Erythroblast (primary cell): ENCODE data around the gene DUSP16.
"Not testable (repeated sequence)": the region's sequence is repeated elsewhere in the genome, so short reads cannot be mapped to it uniquely, and the experiment has no call there.

Source experiments
- DNase-seq, 2 experiments: peaks; one replicate each; lab custom pipeline; 2025; lab: John Stamatoyannopoulos, UW
- GATA1 ChIP-seq: IDR thresholded peaks from 2 replicates; pipeline ENCODE4 v1.6.1; 2011; ENCODE audit warnings: low read depth, mild to moderate bottlenecking, control low read depth, low read length, moderate library complexity
- POLR2A ChIP-seq: IDR thresholded peaks from 2 replicates; pipeline ENCODE4 v1.6.1; 2011; ENCODE audit warnings: mild to moderate bottlenecking, low read length

Gene DUSP16

GRCh38 chr12:12529783-12530421, 32.8 kb downstream of the DUSP16 start:
- TF ChIP-seq POLR2A (no peak), GATA1 (no peak)
- no peak for DNase-seq

DNA sequence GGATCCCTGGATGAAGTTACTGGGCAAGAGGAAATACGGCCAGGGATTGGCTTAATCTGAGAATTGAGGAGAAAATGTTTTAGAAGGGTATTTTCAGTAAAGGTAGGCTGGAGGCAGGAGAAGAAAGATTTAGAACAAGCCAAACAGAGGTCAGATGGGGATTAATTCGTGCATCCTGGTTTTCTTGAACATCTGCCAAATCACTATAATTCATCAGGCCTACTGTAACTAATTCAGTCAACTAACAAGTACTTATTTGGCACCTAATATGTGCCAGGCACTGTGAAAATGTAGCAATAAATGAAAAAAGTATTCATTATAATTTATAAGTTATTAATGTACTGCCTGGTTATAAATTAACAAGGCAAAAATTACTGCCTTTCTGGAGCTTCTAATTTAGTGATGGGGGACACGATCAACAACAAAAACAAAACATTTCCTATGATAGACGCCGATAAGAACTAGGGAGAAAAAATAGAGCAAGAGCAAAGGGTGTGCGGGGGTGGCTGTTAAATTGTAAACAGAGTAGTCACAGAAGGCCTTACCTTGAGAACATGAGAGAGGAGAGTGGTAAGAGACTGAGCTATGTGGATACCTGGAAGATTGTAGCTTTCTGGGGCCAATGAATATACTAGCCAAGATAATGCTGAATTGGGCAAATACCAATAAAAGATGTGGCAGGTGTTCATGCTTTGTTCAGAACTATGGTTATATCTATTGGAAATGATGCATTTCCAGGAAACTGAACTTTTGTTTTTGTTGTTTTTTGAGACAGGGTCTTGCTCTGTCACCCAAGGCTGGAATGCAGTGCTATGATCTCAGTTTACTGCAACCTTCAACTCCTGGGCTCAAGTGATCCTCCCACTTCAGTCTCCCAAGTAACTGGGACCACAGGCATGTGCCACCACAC, 34.0 kb downstream of the DUSP16 start:
- no peak for TF ChIP-seq GATA1
- TF ChIP-seq POLR2A: no peak
- DNase-seq: no peak

DNA sequence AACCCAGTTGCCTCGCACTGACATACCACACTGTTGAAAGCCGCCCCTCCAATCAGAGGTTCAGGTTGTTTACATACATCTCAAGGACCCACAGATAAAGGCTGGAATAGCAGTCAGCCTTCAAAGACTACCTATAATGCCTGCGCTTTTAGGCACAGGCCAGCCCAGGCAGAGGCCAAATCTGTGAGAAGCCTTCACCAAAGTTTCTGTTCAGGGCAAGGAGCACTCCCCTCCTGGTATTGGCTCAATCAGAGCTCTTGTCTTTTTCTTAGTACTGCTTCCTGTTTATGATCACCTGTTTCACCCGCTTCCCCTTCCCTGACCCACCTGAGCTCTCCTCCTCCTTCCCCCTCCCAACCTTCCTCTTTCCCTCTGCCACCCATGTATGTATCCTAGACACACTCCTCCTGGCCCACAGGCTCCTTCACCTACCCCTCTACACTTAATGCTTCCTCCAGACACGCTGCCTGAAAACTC, 34.8 kb downstream of the DUSP16 start:
- TF ChIP-seq GATA1: no peak
- no peak for TF ChIP-seq POLR2A
- DNase-seq: no peak

- no peak for DNase-seq
- no peak for TF ChIP-seq POLR2A
- TF ChIP-seq GATA1: no peak
Measured at GRCh38 chr12:12524128-12524527, 38.5 kb downstream of the DUSP16 start.

DNA sequence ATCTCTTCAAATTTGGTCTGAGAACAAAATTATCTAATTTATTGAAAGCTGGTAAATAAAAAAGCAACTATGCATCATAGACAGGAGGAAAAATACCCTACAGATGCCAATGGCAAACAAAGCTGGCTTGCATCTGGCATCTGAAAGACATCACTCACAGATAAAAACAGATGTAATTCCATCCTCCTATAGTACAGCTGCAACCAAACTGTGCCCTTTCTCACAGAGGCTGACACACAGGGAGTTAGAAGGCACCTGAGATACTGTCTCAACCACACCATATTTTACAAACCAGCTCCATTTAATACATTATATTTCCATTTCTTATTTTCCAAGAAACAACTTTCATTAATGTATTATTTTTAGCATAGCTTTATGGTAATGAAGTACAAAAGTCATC, 39.4 kb downstream of the DUSP16 start:
- TF ChIP-seq POLR2A (no peak), GATA1 (no peak)
- DNase-seq: no peak

- DNase-seq: not testable (repeated sequence)
Measured at GRCh38 chr12:12522657-12523056, 40.0 kb downstream of the DUSP16 start.

DNA sequence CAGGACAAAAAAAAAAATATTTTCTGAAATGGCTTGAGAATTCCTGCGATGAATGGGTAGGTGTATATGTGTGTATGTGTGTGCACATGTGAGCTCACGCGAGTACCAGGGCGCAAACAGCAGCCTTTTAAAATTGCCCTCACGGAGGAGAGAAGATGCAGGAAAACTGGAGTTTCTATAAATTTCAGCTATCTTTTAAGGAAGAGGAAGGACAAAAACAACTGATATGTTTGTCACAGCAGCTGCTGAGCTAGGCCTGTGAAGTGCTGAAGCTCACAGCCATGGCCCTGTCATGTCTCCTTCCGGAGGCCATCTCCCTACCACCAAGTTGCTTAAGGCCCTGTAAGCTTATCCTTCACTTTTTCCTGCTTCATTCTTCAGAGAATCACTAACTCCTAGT, 40.8 kb downstream of the DUSP16 start:
- DNase-seq: no peak
- no peak for TF ChIP-seq POLR2A
- TF ChIP-seq GATA1: no peak

- no peak for DNase-seq
- TF ChIP-seq POLR2A (no peak), GATA1 (no peak)
Measured at GRCh38 chr12:12521044-12521485, 41.6 kb downstream of the DUSP16 start.

- TF ChIP-seq POLR2A (no peak), GATA1 (no peak)
- no peak for DNase-seq
Measured at GRCh38 chr12:12520273-12520672, 42.4 kb downstream of the DUSP16 start.

DNA sequence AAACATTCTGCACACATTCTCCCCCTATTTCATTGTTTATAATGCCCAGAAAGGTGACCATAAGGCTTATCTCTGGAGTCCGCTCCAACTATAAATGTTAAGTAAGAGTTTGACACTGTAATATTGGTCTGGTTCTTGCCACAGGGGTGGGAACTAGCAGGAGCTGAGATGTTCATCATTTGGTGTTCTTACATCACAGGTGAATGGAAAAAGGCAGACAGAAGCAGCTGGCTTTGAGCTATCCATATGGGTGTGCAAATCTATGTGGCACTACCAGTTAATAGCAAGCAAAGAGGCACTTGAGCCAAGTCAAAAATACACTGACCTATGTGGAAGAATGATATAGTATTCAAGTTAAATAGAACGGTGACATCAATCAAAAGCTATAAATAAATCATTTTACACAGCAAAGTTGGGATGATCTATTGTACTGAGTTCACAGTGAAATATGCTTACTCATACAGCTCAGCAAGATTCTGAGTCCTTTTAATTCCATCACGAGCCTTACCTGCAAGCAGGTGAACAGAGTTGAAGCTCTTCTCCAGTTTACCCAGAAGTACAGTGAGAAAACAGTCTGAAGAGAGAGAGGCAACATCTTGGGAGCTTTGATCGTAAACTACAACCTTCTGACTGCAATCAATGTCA, 43.2 kb downstream of the DUSP16 start:
- TF ChIP-seq POLR2A (no peak), GATA1 (no peak)
- DNase-seq: no peak

GRCh38 chr12:12518919-12519318, 43.7 kb downstream of the DUSP16 start:
- no peak for DNase-seq
- TF ChIP-seq POLR2A: no peak
- no peak for TF ChIP-seq GATA1

GRCh38 chr12:12518464-12518845, 44.2 kb downstream of the DUSP16 start:
- no peak for DNase-seq
- TF ChIP-seq GATA1 (no peak), POLR2A (no peak)

GRCh38 chr12:12513416-12514006, 49.2 kb downstream of the DUSP16 start:
- DNase-seq: no peak
- TF ChIP-seq POLR2A (no peak), GATA1 (no peak)
